ENCODE results near the gene HDAC4. TPM values are rescaled to one million over a fixed set of nuclear protein-coding genes. Genes with fewer than 3 reads are reported as not detected.

HDAC4 gene
- total and polyA plus RNA-seq, 2 experiments from 2014 or later = 8.1 to 41.8 TPM

GRCh38 chr2:239070466-239070865 is 330.4 kb downstream of the HDAC4 start:
- no peak overlapping the region for H3K27ac ChIP-seq (ENCODE audit: low read depth)
- Mint-ChIP-seq H3K27ac (no peak overlapping the region), H3K4me3 (no peak overlapping the region), H3K27me3 (ENCODE audit: insufficient read depth, low read depth, poor library complexity) (peaks cover 6% of the 10 kb centered on the region), H3K9me3 (0 out of 3 replicates have a peak, but pooled peaks cover 3% of the 10 kb centered on the region), H3K36me3 (ENCODE audit: low read depth) (peaks cover 42% of the 10 kb centered on the region), H3K4me1 (no peaks in the 10 kb centered on the region; the same call in 2 of the 3 replicates)
- H3F3A ChIP-seq (replicated peaks; ENCODE audit: low read depth) = no peaks in the 10 kb centered on the region
- H2AFZ ChIP-seq = no peak overlapping the region
- H3K27me3 ChIP-seq (ENCODE audit: insufficient read depth) = no peaks in the 10 kb centered on the region
- ATAC-seq (no peak), DNase-seq (ENCODE audit: low spot score) (no peak)
- no peaks in the 10 kb centered on the region for H4K20me1 ChIP-seq (replicated peaks; ENCODE audit: insufficient read depth)
- TF ChIP-seq, protein P1, sequence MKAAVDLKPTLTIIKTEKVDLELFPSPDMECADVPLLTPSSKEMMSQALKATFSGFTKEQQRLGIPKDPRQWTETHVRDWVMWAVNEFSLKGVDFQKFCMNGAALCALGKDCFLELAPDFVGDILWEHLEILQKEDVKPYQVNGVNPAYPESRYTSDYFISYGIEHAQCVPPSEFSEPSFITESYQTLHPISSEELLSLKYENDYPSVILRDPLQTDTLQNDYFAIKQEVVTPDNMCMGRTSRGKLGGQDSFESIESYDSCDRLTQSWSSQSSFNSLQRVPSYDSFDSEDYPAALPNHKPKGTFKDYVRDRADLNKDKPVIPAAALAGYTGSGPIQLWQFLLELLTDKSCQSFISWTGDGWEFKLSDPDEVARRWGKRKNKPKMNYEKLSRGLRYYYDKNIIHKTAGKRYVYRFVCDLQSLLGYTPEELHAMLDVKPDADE (IDR thresholded peaks at IDR 0.05) = no peak
- TF ChIP-seq REST (IDR thresholded peaks at IDR 0.05; ENCODE audit: unreplicated experiment) (no peak), JUNB (IDR thresholded peaks at IDR 0.05; ENCODE audit: unreplicated experiment) (no peak), CTCF (conservative IDR thresholded peaks at IDR 0.05; ENCODE audit: low read depth in 2 of 2) (no peak), ZNF114 (CRISPR knock-in tag; IDR thresholded peaks at IDR 0.05) (no peak), EZH2 (IDR thresholded peaks at IDR 0.05; ENCODE audit: low read depth, unreplicated experiment) (no peak), EZH2phosphoT487 (IDR thresholded peaks at IDR 0.05; ENCODE audit: unreplicated experiment) (no peak), NANOG (IDR thresholded peaks at IDR 0.05; ENCODE audit: borderline replicate concordance) (no peak), ZNF331 (CRISPR knock-in tag; IDR thresholded peaks at IDR 0.05; ENCODE audit: low read depth) (no peak), CREB1 (CRISPR knock-in tag; IDR thresholded peaks at IDR 0.05; ENCODE audit: low read depth) (no peak), STAT1 (IDR thresholded peaks at IDR 0.05; ENCODE audit: unreplicated experiment) (no peak), POLR2AphosphoS5 (IDR thresholded peaks at IDR 0.05; ENCODE audit: low read depth) (no peak)
- TF ChIP-seq, protein P2, sequence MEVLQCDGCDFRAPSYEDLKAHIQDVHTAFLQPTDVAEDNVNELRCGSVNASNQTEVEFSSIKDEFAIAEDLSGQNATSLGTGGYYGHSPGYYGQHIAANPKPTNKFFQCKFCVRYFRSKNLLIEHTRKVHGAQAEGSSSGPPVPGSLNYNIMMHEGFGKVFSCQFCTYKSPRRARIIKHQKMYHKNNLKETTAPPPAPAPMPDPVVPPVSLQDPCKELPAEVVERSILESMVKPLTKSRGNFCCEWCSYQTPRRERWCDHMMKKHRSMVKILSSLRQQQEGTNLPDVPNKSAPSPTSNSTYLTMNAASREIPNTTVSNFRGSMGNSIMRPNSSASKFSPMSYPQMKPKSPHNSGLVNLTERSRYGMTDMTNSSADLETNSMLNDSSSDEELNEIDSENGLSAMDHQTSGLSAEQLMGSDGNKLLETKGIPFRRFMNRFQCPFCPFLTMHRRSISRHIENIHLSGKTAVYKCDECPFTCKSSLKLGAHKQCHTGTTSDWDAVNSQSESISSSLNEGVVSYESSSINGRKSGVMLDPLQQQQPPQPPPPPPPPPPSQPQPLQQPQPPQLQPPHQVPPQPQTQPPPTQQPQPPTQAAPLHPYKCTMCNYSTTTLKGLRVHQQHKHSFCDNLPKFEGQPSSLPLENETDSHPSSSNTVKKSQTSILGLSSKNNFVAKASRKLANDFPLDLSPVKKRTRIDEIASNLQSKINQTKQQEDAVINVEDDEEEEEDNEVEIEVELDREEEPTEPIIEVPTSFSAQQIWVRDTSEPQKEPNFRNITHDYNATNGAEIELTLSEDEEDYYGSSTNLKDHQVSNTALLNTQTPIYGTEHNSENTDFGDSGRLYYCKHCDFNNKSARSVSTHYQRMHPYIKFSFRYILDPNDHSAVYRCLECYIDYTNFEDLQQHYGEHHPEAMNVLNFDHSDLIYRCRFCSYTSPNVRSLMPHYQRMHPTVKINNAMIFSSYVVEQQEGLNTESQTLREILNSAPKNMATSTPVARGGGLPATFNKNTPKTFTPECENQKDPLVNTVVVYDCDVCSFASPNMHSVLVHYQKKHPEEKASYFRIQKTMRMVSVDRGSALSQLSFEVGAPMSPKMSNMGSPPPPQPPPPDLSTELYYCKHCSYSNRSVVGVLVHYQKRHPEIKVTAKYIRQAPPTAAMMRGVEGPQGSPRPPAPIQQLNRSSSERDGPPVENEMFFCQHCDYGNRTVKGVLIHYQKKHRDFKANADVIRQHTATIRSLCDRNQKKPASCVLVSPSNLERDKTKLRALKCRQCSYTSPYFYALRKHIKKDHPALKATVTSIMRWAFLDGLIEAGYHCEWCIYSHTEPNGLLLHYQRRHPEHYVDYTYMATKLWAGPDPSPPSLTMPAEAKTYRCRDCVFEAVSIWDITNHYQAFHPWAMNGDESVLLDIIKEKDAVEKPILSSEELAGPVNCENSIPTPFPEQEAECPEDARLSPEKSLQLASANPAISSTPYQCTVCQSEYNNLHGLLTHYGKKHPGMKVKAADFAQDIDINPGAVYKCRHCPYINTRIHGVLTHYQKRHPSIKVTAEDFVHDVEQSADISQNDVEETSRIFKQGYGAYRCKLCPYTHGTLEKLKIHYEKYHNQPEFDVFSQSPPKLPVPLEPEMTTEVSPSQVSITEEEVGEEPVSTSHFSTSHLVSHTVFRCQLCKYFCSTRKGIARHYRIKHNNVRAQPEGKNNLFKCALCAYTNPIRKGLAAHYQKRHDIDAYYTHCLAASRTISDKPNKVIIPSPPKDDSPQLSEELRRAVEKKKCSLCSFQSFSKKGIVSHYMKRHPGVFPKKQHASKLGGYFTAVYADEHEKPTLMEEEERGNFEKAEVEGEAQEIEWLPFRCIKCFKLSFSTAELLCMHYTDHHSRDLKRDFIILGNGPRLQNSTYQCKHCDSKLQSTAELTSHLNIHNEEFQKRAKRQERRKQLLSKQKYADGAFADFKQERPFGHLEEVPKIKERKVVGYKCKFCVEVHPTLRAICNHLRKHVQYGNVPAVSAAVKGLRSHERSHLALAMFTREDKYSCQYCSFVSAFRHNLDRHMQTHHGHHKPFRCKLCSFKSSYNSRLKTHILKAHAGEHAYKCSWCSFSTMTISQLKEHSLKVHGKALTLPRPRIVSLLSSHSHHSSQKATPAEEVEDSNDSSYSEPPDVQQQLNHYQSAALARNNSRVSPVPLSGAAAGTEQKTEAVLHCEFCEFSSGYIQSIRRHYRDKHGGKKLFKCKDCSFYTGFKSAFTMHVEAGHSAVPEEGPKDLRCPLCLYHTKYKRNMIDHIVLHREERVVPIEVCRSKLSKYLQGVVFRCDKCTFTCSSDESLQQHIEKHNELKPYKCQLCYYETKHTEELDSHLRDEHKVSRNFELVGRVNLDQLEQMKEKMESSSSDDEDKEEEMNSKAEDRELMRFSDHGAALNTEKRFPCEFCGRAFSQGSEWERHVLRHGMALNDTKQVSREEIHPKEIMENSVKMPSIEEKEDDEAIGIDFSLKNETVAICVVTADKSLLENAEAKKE (CRISPR knock-in tag; IDR thresholded peaks at IDR 0.05) = no peak
- H3K79me2 ChIP-seq (replicated peaks; ENCODE audit: insufficient read depth) = no peaks in the 10 kb centered on the region
- no peaks in the 10 kb centered on the region for H3K9me2 ChIP-seq (ENCODE audit: insufficient read depth)
- H3K4me1 ChIP-seq (ENCODE audit: insufficient read depth) = no peaks in the 10 kb centered on the region
- H3K36me3 ChIP-seq (ENCODE audit: insufficient read depth) = 0 out of 2 replicates have a peak, but pooled peaks cover 3% of the 10 kb centered on the region
- no peak overlapping the region for H3K4me2 ChIP-seq
- H3K4me3 ChIP-seq = no peak overlapping the region

All from GM23338 (cell line).